ENCODE data around the gene SLC13A4.

DNA sequence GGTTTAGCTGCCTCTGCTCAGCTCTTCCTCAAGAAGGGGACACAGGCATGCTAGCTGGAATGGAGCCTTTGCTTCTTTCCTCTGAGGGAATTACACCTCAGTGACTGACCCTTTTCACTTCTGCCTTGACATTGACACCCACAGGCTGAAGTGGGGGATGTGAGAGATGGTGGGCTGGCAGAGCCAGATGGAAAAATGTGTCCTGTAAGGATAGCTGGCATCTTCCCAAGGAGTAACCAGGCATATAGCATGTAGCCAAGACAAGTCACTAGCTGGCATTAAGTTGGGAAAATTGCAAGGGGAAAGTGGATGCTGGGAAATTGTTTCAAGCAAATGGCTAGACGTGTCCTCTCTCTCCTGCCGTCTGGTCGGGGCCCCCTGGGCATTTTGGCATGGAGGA, 45.8 kb downstream of the SLC13A4 start:
- TF ChIP-seq, protein P1, sequence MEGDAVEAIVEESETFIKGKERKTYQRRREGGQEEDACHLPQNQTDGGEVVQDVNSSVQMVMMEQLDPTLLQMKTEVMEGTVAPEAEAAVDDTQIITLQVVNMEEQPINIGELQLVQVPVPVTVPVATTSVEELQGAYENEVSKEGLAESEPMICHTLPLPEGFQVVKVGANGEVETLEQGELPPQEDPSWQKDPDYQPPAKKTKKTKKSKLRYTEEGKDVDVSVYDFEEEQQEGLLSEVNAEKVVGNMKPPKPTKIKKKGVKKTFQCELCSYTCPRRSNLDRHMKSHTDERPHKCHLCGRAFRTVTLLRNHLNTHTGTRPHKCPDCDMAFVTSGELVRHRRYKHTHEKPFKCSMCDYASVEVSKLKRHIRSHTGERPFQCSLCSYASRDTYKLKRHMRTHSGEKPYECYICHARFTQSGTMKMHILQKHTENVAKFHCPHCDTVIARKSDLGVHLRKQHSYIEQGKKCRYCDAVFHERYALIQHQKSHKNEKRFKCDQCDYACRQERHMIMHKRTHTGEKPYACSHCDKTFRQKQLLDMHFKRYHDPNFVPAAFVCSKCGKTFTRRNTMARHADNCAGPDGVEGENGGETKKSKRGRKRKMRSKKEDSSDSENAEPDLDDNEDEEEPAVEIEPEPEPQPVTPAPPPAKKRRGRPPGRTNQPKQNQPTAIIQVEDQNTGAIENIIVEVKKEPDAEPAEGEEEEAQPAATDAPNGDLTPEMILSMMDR (IDR thresholded peaks at IDR 0.05): no peak
- TF ChIP-seq POLR2A (IDR thresholded peaks at IDR 0.05): no peak
